GM19395 (cell line): ENCODE results near the gene UHRF1.
"Not testable (repeated sequence)": the region's sequence is repeated elsewhere in the genome, so short reads cannot be mapped to it uniquely, and the experiment has no call there.

ENCODE experiments used
- ATAC-seq: cut with Tn5 transposase; IDR thresholded peaks from one replicate; pipeline ENCODE4 v1.9.1; 2021; ENCODE audit warnings: mild to moderate bottlenecking, moderate library complexity; ENCODE audit not compliant: unreplicated experiment

UHRF1 gene

GRCh38 chr19:4970558-4971423 lies 61.5 kb downstream of the UHRF1 start:
- ATAC-seq, result no peak

- ATAC-seq, result no peak
Observed at GRCh38 chr19:4971424-4971793, 62.1 kb downstream of the UHRF1 start.

GRCh38 chr19:4971816-4972495 lies 62.7 kb downstream of the UHRF1 start:
- no peak for ATAC-seq

- ATAC-seq, result no peak
Observed at GRCh38 chr19:4972509-4973230, 63.4 kb downstream of the UHRF1 start.

- ATAC-seq, result no peak
Observed at GRCh38 chr19:4974880-4975469, 65.7 kb downstream of the UHRF1 start.

- ATAC-seq, result not testable (repeated sequence)
Observed at GRCh38 chr19:4975601-4976000, 66.3 kb downstream of the UHRF1 start.

- ATAC-seq, result no peak
Observed at GRCh38 chr19:4976401-4977298, 67.3 kb downstream of the UHRF1 start.

GRCh38 chr19:4977299-4978174 lies 68.2 kb downstream of the UHRF1 start:
- ATAC-seq, result no peak

GRCh38 chr19:4979211-4979807 lies 70.0 kb downstream of the UHRF1 start:
- no peak for ATAC-seq

GRCh38 chr19:4980067-4980466 lies 70.8 kb downstream of the UHRF1 start:
- no peak for ATAC-seq

- no peak for ATAC-seq
Observed at GRCh38 chr19:4980838-4981680, 71.8 kb downstream of the UHRF1 start.

- no peak for ATAC-seq
Observed at GRCh38 chr19:4981681-4981958, 72.3 kb downstream of the UHRF1 start.

- no peak for ATAC-seq
Observed at GRCh38 chr19:4983346-4984105, 74.2 kb downstream of the UHRF1 start.

- ATAC-seq, result no peak
Observed at GRCh38 chr19:4984106-4984380, 74.7 kb downstream of the UHRF1 start.

GRCh38 chr19:4984438-4984990 lies 75.2 kb downstream of the UHRF1 start:
- ATAC-seq, result no peak

- no peak for ATAC-seq
Observed at GRCh38 chr19:4985551-4985991, 76.3 kb downstream of the UHRF1 start.

- ATAC-seq, result no peak
Observed at GRCh38 chr19:4986056-4986455, 76.8 kb downstream of the UHRF1 start.
